ENCODE data around the gene VAV3. TPM values are rescaled to one million over a fixed set of nuclear protein-coding genes. Genes with fewer than 3 reads are reported as not detected.

Gene VAV3
- total RNA-seq, 4 donors from 2014 or later, result 117 to 239 (median 135) TPM

DNA sequence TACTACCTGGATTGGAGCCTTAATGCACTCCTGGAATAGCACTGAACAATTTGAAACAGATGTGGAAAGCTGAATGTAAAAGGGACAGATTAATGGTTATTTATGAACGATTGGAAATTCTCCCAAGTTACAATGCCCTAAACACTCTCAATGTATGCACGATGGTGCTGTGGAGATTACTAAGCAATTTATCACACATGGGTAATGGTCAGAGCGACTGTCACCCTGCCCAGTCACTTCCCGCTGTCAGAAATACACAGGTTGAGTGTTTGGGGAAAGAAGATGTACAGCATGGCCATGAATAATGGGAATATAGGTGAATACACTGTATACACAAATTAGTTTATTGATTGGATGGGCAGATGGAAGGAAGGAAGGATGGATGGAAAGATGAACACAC is 342.4 kb downstream of the VAV3 start:
- H3K27me3 ChIP-seq, result no peaks in the 10 kb centered on the region
- peaks cover 46% of the 10 kb centered on the region for H3K4me1 ChIP-seq
- H3K4me3 ChIP-seq, result no peak overlapping the region
- no peaks in the 10 kb centered on the region for H3K36me3 ChIP-seq
- no peak overlapping the region for H3K27ac ChIP-seq
- TF ChIP-seq POLR2AphosphoS5 (IDR thresholded peaks at IDR 0.05) (no peak), POLR2A (IDR thresholded peaks at IDR 0.05) (no peak), EP300 (IDR thresholded peaks at IDR 0.05) (no peak)
- TF ChIP-seq, protein P1, sequence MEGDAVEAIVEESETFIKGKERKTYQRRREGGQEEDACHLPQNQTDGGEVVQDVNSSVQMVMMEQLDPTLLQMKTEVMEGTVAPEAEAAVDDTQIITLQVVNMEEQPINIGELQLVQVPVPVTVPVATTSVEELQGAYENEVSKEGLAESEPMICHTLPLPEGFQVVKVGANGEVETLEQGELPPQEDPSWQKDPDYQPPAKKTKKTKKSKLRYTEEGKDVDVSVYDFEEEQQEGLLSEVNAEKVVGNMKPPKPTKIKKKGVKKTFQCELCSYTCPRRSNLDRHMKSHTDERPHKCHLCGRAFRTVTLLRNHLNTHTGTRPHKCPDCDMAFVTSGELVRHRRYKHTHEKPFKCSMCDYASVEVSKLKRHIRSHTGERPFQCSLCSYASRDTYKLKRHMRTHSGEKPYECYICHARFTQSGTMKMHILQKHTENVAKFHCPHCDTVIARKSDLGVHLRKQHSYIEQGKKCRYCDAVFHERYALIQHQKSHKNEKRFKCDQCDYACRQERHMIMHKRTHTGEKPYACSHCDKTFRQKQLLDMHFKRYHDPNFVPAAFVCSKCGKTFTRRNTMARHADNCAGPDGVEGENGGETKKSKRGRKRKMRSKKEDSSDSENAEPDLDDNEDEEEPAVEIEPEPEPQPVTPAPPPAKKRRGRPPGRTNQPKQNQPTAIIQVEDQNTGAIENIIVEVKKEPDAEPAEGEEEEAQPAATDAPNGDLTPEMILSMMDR (IDR thresholded peaks at IDR 0.05), result no peak
- H3K9me3 ChIP-seq, result no peaks in the 10 kb centered on the region
- no peak for DNase-seq (ENCODE audit: low spot score in 2 of 2)
- 71% methylated on average over 4 of the region's 4 CpGs for WGBS

DNA sequence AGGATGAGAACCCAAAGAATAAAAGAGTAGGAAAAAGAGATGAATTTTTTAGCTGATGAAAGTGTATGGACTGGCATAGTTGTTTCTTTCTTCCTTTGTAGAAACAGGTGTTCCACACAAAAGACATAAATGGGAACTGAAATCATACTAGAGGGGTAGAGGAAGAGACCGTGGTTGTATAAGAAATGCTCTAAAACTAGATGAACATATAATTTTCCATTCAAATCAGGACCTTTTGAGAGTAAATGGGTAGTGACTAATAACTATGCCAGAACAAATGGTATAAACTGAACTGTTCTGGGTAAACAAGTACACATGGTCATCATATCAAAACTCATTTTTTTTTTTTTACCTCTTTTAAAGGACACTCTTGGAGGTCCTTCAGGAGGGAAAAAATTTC is 344.2 kb downstream of the VAV3 start:
- H3K27ac ChIP-seq, result no peak overlapping the region
- WGBS, result 97% methylated on average over 1 of the region's 1 CpG
- H3K9me3 ChIP-seq, result no peaks in the 10 kb centered on the region
- no peak for DNase-seq (ENCODE audit: low spot score in 2 of 2)
- TF ChIP-seq POLR2AphosphoS5 (IDR thresholded peaks at IDR 0.05) (no peak), EP300 (IDR thresholded peaks at IDR 0.05) (no peak), POLR2A (IDR thresholded peaks at IDR 0.05) (no peak)
- TF ChIP-seq, protein P1 (IDR thresholded peaks at IDR 0.05), result no peak
- H3K36me3 ChIP-seq, result peaks cover 10% of the 10 kb centered on the region
- H3K4me1 ChIP-seq, result peaks cover 28% of the 10 kb centered on the region
- H3K4me3 ChIP-seq, result no peak overlapping the region
- H3K27me3 ChIP-seq, result no peaks in the 10 kb centered on the region

DNA sequence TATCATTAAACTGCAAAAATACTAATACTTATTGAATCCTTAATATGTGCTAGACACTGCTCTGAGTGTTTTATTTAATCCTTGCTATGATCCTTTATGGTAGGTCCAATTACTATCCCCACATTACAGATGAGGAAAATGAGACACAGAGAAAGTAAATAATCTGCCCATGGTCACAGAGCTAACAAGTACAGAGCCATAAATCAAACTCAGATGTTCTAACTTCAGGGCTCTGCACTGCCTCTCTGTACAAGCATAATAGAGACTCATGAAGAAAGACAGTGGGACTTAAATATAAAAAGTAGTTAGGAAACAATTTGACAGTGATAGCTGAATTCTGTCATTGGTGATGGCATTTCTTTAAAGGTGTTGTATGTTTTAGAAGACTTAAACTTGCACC is 346.4 kb downstream of the VAV3 start:
- TF ChIP-seq POLR2A (IDR thresholded peaks at IDR 0.05), result no peak
- no peak for TF ChIP-seq EP300 (IDR thresholded peaks at IDR 0.05)
- TF ChIP-seq, protein P1 (IDR thresholded peaks at IDR 0.05), result no peak
- TF ChIP-seq POLR2AphosphoS5 (IDR thresholded peaks at IDR 0.05), result no peak
- Histone ChIP-seq H3K9me3 (no peaks in the 10 kb centered on the region), H3K27ac (no peak overlapping the region), H3K4me1 (peaks cover 10% of the 10 kb centered on the region), H3K4me3 (no peak overlapping the region), H3K36me3 (peaks cover 11% of the 10 kb centered on the region), H3K27me3 (no peaks in the 10 kb centered on the region)
- DNase-seq (ENCODE audit: low spot score in 2 of 2), result no peak

DNA sequence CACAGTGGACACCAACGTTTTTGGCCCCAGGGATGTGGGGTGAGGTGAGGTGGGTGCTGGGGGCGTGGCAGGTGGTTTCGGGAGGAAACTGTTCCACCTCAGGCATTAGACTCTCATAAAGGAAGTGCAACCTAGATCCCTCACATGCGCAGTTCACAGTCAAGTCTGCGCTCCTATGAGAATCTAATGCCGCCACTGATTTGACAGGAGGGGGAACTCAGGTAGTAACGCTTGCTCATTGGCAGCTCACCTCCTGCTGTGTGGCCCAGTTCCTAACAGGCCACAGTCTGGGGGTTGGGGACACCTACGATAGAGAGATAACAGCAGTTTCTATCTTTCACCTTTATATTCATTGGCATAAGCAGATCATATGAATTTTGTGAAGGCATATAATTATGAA is 347.1 kb downstream of the VAV3 start:
- DNase-seq (ENCODE audit: low spot score in 2 of 2), result no peak
- Histone ChIP-seq H3K4me3 (no peak overlapping the region), H3K4me1 (peaks cover 4% of the 10 kb centered on the region), H3K27ac (no peak overlapping the region), H3K27me3 (no peaks in the 10 kb centered on the region), H3K36me3 (peaks cover 13% of the 10 kb centered on the region), H3K9me3 (no peaks in the 10 kb centered on the region)
- 86% methylated on average over 8 of the region's 8 CpGs for WGBS
- TF ChIP-seq, protein P1 (IDR thresholded peaks at IDR 0.05), result no peak
- no peak for TF ChIP-seq EP300 (IDR thresholded peaks at IDR 0.05)
- no peak for TF ChIP-seq POLR2A (IDR thresholded peaks at IDR 0.05)
- TF ChIP-seq POLR2AphosphoS5 (IDR thresholded peaks at IDR 0.05), result no peak

DNA sequence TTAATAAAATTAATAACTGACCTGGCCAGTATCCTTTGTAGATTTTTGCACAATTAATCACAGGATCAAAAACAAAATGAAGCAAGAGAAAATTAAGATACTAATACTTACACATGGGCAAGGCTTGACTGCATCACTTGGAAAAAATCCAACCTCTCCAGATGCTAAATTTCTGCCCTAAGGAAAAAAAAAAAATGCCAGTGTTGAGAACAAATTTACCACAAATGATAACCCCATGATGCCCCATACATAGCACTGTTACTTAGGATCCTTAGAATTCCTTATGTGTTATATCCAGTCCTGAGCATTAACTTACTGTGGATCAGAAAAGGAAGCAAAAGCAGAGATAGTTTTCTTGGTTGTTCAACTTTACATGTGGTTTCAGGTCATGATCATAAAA is 347.5 kb downstream of the VAV3 start:
- Histone ChIP-seq H3K9me3 (no peaks in the 10 kb centered on the region), H3K27me3 (no peaks in the 10 kb centered on the region), H3K36me3 (peaks cover 18% of the 10 kb centered on the region), H3K4me1 (no peaks in the 10 kb centered on the region), H3K4me3 (no peak overlapping the region), H3K27ac (no peak overlapping the region)
- TF ChIP-seq POLR2A (IDR thresholded peaks at IDR 0.05) (no peak), EP300 (IDR thresholded peaks at IDR 0.05) (no peak), POLR2AphosphoS5 (IDR thresholded peaks at IDR 0.05) (no peak)
- TF ChIP-seq, protein P1 (IDR thresholded peaks at IDR 0.05), result no peak
- no peak for DNase-seq (ENCODE audit: low spot score in 2 of 2)
